GM19452 (cell line): ENCODE measurements around the gene HHEX.
A peak's percentile ranks its signal among the peaks of the same experiment; 100 is the strongest.
"Not testable (repeated sequence)": the region's sequence is repeated elsewhere in the genome, so short reads cannot be mapped to it uniquely, and the experiment has no call there.

Experiments used
- ATAC-seq: cut with Tn5 transposase; IDR thresholded peaks from one replicate; pipeline ENCODE4 v1.9.1; 2021; ENCODE audit not compliant: unreplicated experiment

Gene HHEX

DNA sequence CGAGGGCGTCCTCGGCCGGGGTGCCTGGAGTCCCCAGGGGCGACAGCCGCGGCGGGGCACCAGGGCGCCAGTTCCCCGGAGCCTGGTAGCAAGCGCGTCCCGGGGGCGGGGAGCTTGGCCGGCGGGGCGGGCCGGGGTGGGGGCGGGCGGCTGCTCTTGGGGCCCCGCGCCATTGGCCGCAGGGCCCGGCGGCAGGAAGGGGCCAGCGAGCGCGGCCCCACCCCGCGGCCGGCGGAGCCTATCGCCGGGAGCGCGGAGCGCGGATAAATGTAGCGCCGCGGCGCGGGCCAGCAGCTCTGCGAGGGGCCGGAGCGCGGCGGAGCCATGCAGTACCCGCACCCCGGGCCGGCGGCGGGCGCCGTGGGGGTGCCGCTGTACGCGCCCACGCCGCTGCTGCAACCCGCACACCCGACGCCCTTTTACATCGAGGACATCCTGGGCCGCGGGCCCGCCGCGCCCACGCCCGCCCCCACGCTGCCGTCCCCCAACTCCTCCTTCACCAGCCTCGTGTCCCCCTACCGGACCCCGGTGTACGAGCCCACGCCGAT, at the start of gene HHEX:
Gene HHEX (plus strand): TSS at position 293 of the 548 bp plus-strand sequence. CDS start 32 bp downstream, at position 325.
- ATAC-seq, result peak; percentile 58

DNA sequence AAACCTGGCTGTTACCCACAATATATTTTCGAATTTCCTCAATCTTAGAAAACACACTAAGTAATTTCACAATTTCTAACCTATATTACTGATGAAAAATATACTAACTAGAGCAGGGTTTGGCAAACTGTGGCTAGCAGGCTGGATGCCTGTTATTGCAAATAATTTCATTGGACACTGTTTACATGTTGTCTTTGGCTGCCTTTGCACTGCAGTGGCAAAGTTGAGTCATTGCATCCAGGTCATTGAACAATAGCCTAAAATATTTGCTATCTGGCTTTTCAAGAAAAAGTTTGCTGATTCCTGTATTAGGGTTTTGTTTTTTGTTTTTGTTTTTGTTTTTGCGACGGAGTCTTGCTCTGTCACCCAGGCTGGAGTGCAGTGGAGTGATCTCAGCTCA, 49.6 kb upstream of the HHEX start:
- ATAC-seq, result no peak

DNA sequence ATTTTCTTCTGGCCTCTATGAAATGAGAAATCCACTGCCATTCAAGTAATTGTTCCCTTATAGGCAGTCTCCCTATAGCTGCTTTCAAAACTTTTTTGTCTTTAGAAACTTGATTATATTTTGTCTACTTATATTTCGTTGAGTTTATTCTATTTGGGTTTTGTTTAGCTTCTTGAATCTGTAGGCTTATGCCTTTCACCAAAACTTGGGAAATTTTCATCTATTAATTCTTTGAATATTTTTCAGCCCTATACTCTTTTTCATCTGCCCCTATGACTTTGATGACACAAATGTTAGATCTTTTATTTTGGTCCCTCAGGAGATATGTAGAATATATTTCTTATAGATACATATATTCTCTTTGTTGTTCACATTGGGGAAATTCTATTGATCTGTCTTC, 48.3 kb upstream of the HHEX start:
- no peak for ATAC-seq

DNA sequence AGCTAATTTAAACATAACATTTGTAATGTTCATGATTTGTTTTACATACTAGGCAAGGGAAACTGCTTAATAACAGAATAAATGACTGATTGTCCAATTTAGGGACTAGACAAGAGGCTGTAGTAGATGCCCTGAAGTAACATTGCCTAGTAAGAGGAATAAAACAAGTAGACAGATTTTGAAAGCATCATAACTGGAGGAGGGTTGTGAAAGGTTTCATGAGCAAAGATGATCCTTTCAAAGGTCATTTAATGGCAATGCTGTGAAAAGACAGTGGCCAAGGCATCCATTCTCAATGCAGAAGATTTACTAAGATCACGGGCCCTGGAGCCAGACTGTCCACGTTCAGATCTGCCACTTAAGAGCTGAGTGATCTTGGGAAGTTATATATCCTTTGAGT, 44.8 kb upstream of the HHEX start:
- ATAC-seq, result no peak

DNA sequence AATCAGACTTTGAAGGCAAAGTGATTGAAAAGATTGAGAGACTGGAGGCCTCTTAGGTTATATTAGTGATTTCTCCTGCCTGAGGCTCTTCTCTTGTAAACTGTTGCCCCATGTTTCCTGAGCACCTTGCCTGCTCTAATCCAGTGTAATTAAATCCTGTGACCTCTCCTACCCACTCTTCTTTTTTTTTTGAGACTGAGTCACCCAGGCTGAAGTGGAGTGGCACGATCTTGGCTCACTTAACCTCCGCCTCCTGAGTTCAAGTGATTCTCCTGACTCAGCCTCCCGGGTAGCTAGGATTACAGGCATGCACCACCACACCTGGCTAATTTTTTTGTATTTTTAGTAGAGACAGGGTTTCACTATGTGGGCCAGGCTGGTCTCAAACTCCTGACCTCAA, 38.9 kb upstream of the HHEX start:
- ATAC-seq, result not testable (repeated sequence)

DNA sequence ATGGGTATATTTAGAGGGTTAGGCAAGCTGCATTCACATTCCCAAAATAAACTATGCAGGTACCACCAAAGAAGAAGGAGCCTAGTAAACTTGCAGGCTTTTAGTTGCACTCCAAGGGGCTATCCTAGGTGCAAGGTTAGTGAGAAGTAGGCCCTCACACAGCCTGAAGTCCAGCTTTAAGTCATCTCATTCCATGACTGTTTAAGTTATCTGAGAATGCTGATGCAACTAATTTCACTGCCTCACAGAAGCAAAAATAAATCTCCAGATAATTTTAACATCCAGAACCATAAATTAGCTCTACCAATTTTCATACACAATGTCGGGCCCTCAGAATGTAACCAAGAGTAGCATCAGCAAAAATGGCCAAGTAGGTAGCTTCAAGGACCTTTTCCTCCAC, 34.3 kb upstream of the HHEX start:
- no peak for ATAC-seq

DNA sequence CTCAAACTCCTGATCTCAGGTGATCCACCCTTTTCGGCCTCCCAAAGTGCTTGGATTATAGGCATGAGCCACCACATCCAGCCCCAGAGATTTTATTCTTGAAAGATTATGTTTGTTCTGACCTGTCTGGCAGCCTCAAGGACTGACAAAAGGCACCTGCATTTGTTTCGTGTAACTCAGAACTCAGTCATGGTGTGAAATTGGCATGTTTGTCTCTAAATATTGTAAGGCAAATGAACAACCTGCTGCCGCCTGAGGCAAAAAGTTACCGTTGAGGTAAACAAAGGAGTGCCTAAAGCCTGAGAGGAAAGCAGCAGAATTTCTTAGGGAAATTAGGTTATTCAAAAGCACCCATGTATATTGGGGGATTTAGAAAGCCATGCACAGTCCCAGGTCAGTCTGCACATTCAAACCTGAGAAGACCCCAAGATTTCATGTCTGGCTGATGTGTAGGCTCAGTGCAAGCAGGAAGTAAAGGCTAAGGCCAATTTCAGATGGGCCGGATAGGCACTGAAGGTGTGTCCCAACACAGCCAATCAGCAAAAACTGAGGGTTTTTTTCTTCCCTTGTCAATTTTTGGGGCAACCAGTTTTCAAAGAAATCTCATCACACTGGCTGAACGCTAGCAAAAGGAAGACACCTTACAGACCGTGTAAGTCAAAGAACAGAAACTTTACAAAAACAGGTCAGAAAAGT, 33.3 kb upstream of the HHEX start:
- no peak for ATAC-seq

DNA sequence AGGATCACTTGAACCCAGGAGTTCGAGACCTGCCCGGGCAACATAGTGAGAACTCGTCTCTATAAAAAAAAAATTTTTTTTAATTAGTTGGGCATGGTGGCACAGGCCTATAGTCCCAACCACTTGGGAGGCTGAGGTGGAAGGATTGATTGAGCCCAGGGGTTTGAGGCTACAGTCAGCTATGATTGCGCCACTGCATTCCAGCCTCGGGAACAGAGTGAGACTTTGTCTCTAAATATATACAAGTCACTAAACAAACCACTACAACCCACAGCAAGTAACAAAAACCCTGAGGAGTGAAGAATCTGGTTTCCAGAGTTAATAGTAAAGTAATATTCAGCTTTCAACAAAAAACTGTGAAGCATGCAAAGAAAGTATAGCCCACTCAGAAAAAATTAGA, 32.7 kb upstream of the HHEX start:
- no peak for ATAC-seq

DNA sequence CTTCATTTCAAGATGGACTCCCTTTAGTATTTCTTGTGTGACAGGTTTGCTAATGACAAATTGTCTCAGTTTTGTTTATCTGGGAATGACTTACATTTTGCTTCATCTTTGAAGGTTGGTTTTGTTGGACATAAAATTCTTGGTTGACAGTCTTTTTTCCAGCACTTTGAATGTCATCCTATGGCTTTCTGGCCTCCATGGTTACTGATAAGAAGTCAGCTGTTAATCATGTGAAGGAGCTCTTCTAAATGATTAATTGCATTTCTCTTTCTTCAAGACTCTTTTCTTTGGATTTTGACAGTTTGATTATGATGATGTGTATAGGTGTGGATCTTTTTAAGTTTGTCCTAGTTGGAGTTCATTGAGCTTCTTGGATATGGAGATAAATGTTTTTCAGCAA, 26.9 kb upstream of the HHEX start:
- no peak for ATAC-seq

DNA sequence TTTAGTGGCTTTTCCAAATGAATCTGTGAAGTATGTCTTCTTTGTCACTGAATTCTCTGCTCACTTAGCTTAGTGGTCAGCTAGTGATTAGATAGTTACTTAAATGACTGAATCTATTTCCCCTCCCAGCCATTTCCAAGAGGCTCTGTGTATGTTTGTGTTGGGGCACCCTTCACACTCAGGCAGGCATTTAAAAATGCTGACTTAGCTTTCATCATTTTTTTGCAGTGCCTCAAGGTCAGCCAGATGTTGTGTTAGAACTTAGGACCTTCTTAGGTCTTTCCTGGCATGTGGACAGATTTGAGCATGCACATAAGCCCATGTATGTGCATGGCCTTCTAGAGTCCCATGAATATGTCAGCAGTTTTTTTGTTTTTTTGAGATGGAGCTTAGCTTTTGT, 25.4 kb upstream of the HHEX start:
- ATAC-seq, result no peak

DNA sequence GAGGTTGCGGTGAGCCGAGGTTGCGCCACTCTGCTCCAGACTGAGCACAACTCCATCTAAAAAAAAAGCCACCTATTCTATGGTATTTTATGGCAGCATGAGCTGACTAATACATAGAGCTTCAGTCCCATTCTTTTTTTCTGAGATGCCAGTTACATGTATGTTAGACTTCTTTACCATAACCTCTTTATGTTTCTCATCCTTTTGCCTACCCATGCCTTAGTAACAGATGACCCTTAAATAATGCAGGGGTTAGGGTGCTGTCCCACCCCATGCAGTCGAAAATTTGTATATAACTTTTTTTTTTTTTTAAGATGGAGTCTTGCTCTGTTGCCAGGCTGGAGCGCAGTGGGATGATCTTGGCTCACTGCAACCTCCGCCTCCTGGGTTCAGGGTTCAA, 22.7 kb upstream of the HHEX start:
- ATAC-seq, result no peak

DNA sequence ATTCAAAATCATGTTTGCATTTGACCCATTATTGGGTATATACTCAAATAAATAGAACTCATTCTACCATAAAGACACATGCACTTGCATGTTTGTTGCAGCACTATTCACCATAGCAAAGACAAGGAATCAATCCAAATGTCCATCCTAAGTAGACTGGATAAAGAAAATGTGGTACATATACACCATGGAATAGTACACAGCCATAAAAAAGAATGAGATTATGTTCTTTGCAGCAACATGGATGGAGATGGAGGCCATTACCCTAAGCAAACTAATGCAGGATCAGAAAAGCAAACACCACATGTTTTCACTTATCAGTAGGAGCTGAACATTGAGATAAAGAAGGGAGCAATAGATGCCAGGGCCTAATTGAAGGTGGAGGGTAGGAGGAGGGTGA, 12.0 kb upstream of the HHEX start:
- no peak for ATAC-seq

DNA sequence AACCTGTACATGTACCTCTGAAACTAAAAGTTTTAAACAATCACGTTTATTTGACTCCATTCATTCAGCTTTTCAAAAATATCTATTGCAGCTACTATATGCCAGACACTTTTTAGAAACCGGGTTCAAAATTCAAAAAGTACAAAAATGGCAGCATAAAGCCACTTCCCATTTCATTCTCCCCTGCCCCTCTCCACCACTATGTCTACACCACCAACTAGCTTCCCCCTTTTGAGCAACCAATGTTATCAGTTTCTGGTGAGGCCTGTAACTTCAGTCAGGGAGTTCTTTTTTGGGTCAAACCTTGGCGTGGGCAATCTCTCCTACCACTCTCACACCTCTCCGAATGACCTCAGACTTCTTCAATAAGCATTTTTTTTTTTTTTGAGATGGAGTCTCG, 11.5 kb upstream of the HHEX start:
- no peak for ATAC-seq

DNA sequence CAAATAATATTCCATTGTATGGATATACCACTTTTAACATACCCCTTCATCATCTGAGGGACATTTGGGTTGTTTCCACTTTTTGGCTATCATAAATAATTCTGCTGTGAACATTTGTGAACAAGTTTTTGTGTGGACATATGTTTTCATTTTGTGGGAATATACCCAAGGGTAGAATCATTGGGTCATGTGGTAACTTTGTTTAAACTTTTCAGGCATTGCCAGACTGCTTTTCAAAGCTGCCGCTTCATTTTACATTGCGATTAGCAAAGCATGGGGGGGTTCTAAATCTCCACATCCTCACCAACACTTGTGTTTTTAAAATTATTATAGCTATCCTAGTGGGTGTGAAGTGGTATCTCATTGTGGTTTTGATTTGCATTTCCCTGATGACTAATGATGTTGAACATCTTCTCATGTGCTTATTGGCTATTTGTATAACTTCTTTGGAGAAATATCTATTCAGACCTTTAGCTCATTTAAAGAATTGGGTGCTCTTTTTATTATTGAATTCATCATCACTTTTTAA, 8.4 kb upstream of the HHEX start:
- no peak for ATAC-seq

DNA sequence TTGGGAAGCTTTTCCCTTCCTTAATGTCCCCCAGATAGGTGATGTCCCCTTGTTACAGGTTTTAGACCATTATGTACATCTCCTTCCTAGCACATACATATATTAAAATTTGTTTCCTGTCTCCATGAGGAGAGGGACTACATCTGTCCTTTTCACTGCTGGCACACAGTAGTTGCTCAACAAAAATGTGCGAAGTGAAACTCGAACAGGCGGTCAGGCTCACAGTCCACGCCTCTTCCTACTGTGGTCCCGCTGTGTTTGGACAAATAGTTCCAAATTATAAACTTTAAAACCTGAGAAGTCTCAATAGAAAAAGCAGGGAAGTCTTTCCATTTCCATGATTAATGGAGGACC, 1.2 kb upstream of the HHEX start:
- ATAC-seq, result no peak

DNA sequence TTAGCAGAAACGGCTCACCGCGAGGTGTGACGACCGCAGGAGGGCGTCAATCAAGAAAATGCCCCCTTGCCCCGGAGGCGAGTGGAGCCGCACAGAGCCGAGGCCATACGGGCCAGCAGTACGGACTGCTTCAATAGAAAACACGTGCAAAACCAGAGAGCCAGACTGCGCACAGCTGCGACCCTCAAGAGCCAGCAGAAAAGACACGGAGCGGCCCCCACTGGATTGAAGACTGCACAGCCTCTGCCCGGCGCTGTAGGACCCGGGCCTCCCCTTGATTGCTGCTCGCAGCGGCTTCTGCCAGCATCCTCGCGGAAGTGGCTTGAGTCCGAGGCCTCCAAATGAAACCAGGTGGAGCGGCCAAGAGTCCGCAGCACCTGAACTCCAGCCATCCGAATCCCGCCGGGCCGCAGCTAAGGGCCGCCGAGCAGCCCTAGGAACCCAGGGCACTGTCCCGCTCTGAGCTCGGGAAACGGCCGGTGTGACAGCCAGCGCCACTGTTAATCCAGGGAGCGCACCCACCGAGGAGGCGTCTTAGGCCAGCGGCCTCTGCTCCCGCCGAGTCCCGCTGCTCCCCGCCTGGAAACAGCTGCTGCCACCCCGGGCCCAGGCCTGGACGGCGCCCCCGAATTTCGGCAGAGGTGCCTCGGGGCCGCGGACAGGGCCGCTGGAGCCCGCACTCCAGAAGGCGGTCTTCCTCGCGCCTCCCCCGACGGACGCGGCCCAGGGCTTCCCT, 660 bp upstream of the HHEX start:
- ATAC-seq, result peak; percentile 26

DNA sequence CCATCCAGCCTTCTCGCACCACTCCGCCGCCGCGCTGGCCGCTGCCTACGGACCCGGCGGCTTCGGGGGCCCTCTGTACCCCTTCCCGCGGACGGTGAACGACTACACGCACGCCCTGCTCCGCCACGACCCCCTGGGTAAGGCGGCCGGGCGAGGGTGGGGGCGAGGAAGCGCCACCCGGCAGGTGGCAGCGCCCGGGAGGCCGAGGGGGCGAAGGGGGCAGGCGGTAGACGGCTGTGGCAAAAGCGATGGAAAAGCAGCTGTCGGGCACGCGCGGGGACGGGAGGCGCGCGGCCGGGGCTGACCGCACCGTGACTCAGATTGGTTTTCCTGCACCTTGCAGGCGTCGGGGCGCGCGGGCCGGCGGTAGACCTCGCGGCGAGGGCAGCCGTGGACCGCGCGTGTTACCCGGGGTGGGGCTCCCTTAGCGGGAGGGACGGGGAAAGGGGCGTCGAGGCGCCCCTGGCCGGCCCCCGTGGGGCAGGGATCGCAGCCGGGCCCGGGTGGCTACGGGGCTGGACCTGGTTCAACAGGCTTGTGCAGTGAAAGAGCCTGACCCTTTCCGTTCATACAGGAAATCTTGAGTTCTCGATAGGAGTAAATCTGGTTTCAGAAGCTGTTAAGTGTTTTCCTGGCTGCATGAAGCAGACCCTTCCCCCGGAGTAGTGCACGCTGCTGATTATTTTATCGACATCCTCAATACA, 608 bp downstream of the HHEX start:
- no peak for ATAC-seq

DNA sequence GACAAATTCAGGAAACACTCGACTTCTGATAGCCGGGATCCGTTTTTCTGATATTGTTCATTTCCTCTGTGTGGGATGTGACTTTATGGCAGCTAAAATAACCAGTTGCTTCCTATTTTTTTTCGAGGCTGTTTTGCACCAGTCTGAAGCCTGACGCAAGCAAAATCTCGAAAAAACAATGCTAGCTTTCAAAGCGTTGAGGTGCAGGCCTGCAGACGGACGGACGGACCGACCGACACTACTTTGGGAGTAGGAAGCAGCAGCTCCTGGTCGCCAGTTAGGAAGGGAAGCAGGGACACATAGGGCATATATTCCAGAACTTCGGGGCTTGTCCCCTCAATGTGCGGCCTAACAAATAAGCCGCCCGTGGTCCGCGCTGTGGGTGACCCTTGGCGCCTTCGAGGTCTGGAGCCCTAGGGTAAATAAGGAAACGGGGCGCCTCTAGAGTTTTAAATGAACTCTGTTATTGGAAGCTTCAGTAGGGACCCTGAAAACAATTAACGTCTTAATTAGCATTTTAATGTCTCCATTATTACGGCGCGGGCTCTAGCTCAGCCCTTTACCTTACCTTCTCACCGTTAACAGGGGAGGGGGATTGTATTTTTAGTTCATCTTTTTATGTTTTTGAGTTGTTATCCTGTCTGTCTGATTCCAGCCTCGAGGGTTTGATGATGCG, 1.3 kb downstream of the HHEX start:
- no peak for ATAC-seq

DNA sequence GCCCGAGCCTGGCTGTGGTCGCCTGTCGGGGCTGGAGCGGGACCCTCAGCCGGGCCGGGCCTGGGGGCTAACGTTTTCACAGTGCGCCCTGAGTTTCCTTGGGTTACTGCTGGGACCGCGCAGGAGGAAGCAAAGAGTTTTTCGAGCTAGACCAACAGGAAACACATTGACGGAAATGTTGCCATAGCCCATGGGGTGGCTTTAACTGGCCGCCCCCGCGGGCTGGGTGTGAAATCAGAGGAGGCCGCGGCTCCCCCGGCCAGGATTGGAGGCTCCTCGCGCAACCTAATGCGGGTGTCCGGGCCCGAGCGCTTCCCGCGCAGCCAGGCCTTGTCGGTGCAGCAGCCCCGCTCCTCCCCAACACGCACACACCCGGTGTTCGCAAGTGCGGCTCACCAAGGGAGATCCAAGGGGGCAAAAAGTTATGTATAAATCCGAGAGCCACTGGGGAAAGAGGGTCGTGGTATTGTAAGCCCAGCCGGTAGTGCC, 1.9 kb downstream of the HHEX start:
- ATAC-seq, result no peak

DNA sequence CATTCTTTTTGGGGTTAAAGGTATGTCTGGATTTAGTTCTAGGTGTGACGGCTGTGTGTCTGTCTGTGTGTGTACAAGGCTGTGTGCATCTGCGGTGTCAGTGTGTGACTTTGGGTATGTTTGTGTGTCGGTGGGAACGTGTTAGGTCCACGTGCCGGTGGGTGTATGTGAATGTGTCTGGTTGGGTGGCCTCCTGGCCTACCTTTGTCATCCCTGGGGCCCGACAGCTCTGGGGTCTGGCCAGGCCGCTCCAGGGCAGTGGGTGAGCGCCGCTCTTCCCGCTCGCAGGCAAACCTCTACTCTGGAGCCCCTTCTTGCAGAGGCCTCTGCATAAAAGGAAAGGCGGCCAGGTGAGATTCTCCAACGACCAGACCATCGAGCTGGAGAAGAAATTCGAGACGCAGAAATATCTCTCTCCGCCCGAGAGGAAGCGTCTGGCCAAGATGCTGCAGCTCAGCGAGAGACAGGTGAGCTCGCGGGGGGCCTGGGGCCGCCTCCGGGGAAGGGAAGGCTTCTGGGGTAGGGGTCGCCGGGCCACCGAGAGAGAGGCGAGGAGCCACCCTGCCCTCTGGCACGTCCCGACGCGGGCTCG, 2.4 kb downstream of the HHEX start:
- ATAC-seq, result no peak
